ENCODE results near the gene VPS13A.
"Not testable (repeated sequence)": the region's sequence is repeated elsewhere in the genome, so short reads cannot be mapped to it uniquely, and the experiment has no call there.

VPS13A gene

GRCh38 chr9:77316058-77316457 lies 138.7 kb downstream of the VPS13A start:
- DNase-seq: no peak

- no peak for DNase-seq
Measured at GRCh38 chr9:77325058-77325457, 147.7 kb downstream of the VPS13A start.

- no peak for DNase-seq
Measured at GRCh38 chr9:77328102-77328501, 150.8 kb downstream of the VPS13A start.

DNA sequence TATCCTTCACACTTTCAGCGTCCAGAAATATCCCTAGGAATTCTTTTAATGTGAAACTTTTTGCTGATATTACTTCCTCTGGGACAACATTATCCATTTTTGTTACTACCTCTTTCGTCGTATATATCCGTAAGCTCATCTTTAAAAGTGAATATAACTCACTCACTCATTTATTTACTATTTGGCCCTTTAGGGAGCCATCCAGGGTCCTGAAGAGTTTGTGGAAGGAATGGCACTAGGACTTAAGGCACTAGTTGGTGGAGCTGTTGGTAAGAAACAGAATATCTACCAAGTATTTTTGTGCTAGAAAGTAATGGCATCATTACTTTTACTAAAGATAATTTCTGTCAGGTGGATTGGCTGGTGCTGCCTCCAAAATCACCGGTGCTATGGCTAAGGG lies 192.7 kb downstream of the VPS13A start:
- DNase-seq: no peak

GRCh38 chr9:77374266-77374665 lies 196.9 kb downstream of the VPS13A start:
- no peak for DNase-seq

GRCh38 chr9:77375956-77376532 lies 198.7 kb downstream of the VPS13A start:
- DNase-seq: peak; percentile 60

GRCh38 chr9:77384406-77384805 lies 207.1 kb downstream of the VPS13A start:
- DNase-seq: no peak

DNA sequence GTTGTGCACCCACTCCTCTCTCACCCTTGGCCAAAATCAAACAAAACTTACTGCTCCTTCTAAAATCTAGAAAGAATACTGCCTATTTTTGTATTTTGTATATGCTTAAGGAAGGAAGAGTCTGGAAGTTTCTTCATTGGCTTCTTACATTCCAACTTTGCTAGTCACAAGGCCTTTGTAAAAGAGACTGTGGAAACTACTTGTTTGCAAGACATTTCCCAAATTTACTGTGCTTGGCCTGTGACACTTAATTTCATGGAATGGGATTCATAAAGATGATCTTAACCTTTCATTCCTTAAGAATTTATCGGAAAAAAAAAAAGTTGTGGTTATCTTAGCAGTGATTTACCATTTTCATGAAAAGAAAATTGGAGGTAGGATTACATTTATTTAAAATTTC lies 208.9 kb downstream of the VPS13A start:
- no peak for DNase-seq

DNA sequence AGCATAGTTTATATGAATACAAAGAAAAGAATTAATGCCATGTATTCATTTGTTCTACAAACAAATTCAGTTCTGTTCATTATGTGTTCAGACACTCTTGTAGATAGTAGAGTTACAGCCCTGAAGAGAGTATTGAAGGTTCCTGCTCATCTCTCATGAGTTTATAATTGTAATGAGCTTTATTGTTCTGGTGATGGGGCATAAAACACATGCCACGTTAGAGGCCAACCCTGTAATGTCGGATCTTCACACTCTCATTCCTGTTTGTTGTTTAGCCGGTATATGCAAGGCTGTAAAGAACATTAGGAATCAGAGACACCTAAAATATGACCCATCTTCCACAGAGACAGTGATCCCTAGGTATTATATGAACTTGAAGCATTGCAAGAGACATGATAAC lies 214.5 kb downstream of the VPS13A start:
- no peak for DNase-seq

DNA sequence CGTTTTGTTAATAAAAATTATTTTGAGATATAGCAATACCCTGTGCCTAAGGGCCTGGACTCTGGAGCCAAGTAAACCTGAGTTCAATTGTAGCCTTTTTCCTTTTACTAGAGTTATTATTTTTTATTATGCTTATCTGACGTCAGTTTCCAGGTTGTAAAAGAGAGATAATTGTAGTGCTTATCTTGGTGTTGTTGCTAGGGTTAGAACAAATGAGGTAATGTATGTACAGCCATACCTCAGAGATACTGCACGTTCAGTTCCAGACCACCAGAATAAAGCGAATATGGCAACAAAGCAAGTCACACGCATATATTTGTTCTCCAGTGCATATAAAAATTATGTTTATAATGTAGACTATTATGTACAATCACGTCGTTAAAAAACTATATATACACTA lies 215.0 kb downstream of the VPS13A start:
- no peak for DNase-seq

DNA sequence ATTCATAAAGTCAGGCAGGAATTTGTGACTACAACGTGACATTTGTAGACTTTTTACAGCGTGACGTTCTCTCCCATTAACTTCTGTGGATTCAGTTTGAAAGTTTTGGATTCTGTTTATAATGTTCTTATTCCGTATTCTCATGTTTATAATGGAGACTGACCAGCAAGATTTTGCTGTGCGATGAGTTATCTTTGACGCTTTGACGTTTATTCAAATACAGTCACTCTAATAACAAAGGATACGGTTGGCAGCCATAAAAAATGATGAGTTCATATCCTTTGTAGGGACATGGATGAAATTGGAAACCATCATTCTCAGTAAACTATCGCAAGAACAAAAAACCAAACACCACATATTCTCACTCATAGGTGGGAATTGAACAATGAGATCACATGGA lies 221.2 kb downstream of the VPS13A start:
- not testable (repeated sequence) for DNase-seq

GRCh38 chr9:77399964-77400363 lies 222.6 kb downstream of the VPS13A start:
- DNase-seq: no peak

DNA sequence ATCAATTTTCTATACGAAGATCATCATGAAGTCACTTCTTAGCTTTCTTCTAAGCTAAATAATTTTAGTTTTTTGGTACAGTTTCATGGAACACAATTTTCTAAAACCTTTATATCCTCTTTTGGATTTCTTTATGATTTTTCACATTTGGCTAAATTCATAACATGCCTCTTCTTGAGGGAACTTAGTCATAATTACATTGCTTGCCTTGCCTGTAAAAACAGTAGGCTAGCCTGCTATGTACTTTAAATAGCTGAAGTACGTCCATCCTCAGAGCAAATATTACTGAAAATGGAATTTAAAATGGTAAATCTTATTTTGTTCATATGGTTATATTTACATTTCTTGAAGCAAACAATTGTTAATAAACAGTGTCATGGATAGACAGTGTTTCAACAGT lies 225.0 kb downstream of the VPS13A start:
- no peak for DNase-seq

DNA sequence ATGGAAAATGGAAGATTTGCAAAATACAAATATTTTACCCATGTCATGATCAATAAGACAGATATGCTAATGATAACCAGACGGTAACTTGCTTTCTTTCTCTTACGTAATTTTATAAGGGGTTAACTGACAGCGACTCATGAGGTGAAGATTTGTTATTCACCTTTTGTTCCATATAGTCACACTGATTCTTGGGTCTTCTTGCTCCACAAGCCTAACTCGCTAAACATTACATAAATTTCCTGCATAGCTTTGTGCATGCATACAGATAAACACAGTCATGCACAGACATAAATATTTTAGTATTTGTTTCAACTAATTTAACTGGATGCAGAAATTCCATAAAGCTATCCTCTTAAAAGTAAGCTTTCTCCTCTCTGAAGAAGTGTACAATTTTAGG lies 225.9 kb downstream of the VPS13A start:
- DNase-seq: no peak

DNA sequence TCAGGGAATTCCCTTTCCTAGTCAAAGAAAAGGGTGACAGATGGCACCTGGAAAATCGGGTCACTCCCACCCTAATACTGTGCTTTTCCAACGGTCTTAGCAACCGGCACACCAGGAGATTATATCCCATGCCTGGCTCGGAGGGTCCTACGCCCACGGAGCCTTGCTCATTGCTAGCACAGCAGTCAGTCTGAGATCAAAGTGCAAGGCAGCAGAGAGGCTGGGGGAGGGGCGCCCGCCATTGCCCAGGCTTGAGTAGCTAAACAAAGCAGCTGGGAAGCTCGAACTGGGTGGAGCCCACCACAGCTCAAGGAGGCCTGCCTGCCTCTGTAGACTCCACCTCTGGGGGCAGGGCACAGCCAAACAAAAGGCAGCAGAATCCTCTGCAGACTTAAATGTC lies 231.2 kb downstream of the VPS13A start:
- not testable (repeated sequence) for DNase-seq

- no peak for DNase-seq
Measured at GRCh38 chr9:77417566-77417965, 240.2 kb downstream of the VPS13A start.

GRCh38 chr9:77418226-77418625 lies 240.9 kb downstream of the VPS13A start:
- DNase-seq: no peak

DNA sequence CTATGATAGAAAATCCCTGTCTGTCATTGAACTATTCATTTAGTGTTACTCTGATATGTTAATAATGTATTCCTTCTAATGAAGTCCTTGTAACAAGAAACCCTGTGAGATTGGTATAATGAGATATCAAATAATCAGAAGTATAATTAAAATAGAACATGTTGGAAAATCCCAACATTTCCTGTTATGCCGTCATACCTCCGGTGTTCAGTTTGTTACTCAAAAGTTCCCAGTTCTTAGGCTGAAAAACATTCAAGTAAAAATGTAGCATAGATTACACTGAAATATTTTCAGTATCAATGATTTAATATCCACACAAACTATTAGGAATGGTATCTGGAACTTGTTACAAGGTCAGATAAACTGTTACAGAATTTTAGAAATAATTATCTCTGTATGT lies 243.3 kb downstream of the VPS13A start:
- no peak for DNase-seq

- no peak for DNase-seq
Measured at GRCh38 chr9:77421506-77422265, 244.4 kb downstream of the VPS13A start.

DNA sequence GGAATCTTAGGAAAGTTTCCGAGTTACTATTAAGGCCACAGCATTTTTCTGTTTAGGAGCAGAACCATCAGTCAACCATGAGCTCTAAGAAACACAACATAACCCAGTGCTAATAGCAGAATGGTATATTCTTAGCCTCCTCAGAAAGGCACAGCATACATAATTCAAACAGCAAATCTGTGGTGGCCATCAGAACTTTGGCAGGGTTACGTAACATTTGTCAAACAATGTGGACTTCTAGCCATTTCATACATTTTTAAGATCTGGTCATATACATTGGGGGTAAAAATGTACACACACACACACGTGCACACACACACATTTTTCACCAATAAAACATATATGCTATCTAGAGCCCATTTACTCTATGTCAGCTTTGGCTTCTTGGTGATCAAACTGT lies 245.6 kb downstream of the VPS13A start:
- no peak for DNase-seq

DNA sequence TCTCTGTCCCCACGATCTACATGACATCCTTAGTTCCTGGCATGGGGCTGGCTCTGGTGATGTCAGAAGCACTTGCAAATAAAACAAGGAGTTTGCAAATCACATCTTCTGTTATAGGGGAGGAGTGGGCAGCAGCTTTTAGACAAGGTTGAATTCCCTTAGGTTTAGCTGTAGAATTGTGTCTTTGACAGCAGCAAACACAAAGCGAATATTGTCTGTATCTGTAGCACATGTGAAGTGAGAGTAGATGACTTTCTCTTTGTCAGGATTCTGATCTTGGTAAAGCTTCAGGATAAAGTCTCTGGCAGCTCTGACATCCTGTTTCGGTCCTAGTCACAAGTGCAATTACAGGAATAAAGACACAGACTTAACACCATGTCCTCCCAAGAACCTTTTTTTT lies 246.5 kb downstream of the VPS13A start:
- DNase-seq: no peak

DNA sequence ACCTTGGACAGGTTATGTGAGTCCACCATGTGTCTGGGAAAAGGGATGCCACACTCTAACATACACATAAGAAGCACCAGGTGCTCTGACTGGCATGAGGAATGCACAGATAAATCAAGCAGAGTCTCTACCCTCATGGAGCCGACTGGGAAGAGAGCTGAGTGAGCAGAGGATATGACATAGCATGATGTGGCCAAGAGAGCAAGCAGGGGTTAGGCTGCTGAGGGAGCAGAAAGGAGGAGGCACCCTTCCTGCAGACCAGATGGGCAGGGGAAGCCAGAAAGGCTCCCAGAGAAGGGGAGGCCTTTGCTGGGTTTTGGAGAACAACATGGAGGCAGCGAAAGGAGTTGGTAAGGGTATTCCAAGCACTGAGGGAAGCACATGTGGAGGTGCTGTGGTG lies 247.7 kb downstream of the VPS13A start:
- DNase-seq: no peak

GRCh38 chr9:77426712-77427111 lies 249.4 kb downstream of the VPS13A start:
- DNase-seq: no peak

GRCh38 chr9:77427256-77427927 lies 250.1 kb downstream of the VPS13A start:
- DNase-seq: no peak
